LNCaP clone FGC (cell line): ENCODE measurements around the gene MYH15.

Source experiments
- DNase-seq: peaks from one replicate; pipeline ENCODE4 v3.0.0-alpha.2; 2011; ENCODE audit warnings: low read depth
- H3K4me3 ChIP-seq: 2 replicates; pipeline ENCODE4 v1.5.1; 2011; ENCODE audit warnings: mild to moderate bottlenecking, low read depth, low read length, control low read depth
- CTCF ChIP-seq: IDR thresholded peaks from 2 replicates; pipeline ENCODE4 v1.5.1; 2012; ENCODE audit warnings: mild to moderate bottlenecking; ENCODE audit not compliant: control insufficient read depth, insufficient read depth; ENCODE audit errors: extremely low read depth

Gene MYH15

GRCh38 chr3:108450444-108450843 lies 60.0 kb downstream of the MYH15 start:
- no peak for DNase-seq
- no peak for TF ChIP-seq CTCF

GRCh38 chr3:108448593-108448992 lies 61.8 kb downstream of the MYH15 start:
- no peak for TF ChIP-seq CTCF
- H3K4me3 ChIP-seq: no peak overlapping the region
- DNase-seq: no peak

More at GRCh38 chr3:108450444-108450843, 60.0 kb downstream of the MYH15 start:
- H3K4me3 ChIP-seq: no peak overlapping the region

- TF ChIP-seq CTCF: no peak
- no peak for DNase-seq
- H3K4me3 ChIP-seq: no peak overlapping the region
Observed at GRCh38 chr3:108447096-108447847, 63.1 kb downstream of the MYH15 start.

- no peak for TF ChIP-seq CTCF
- no peak for DNase-seq
- H3K4me3 ChIP-seq: no peak overlapping the region
Observed at GRCh38 chr3:108442281-108442680, 68.1 kb downstream of the MYH15 start.

GRCh38 chr3:108441518-108441917 lies 68.9 kb downstream of the MYH15 start:
- no peak overlapping the region for H3K4me3 ChIP-seq
- no peak for TF ChIP-seq CTCF
- no peak for DNase-seq

- DNase-seq: no peak
- TF ChIP-seq CTCF: no peak
- no peak overlapping the region for H3K4me3 ChIP-seq
Observed at GRCh38 chr3:108441071-108441507, 69.3 kb downstream of the MYH15 start.

- no peak overlapping the region for H3K4me3 ChIP-seq
- no peak for DNase-seq
- no peak for TF ChIP-seq CTCF
Observed at GRCh38 chr3:108438542-108438941, 71.9 kb downstream of the MYH15 start.
